Measurements from ENCODE around the gene PRR5L.

DNA sequence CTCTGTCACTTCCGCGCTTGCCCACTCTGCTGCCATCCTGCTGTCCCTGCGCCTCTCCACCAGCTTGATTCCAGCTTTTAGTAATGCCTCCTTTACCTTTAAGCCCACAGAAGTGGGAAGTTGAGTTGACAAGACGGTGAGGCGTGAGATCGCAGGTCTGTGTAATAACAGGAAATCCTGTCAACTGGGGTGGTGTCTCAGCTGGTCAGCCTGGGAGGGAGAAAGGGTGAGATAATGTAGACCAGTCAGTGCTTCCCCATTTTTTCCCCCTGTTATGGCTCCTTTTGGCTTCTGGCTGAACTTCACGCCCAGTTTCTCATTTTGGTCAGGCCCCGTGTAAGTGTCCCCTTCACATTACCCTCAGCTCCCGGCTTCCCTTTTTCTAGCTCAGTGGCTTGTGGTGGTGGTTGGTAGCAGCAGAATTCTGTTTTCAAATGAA, 115.1 kb downstream of the PRR5L start:
- TF ChIP-seq, protein P1, sequence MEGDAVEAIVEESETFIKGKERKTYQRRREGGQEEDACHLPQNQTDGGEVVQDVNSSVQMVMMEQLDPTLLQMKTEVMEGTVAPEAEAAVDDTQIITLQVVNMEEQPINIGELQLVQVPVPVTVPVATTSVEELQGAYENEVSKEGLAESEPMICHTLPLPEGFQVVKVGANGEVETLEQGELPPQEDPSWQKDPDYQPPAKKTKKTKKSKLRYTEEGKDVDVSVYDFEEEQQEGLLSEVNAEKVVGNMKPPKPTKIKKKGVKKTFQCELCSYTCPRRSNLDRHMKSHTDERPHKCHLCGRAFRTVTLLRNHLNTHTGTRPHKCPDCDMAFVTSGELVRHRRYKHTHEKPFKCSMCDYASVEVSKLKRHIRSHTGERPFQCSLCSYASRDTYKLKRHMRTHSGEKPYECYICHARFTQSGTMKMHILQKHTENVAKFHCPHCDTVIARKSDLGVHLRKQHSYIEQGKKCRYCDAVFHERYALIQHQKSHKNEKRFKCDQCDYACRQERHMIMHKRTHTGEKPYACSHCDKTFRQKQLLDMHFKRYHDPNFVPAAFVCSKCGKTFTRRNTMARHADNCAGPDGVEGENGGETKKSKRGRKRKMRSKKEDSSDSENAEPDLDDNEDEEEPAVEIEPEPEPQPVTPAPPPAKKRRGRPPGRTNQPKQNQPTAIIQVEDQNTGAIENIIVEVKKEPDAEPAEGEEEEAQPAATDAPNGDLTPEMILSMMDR (IDR thresholded peaks at IDR 0.05; ENCODE audit: low read length), result no peak
- TF ChIP-seq EZH2phosphoT487 (IDR thresholded peaks at IDR 0.05; ENCODE audit: low read length), result no peak

All from MM.1S (cell line).